ENCODE data around the gene ARSD.
A peak's percentile ranks its signal among the peaks of the same experiment; 100 is the strongest.

The ARSD gene

GRCh38 chrX:2867206-2867605 lies 61.9 kb downstream of the ARSD start:
- no peak overlapping the region for H3K4me3 ChIP-seq (replicated peaks in 1 of 2; ENCODE audit: low read depth in 2 of 2, low read length in 2 of 2)
- DNase-seq (ENCODE audit: low read depth in 2 of 2), result no peak
- no peak for TF ChIP-seq CTCF (IDR thresholded peaks at IDR 0.05; ENCODE audit: low read depth, low read length)

- peak in 1 of 2 donors; percentile 12 for DNase-seq (ENCODE audit: low read depth in 2 of 2)
- no peak overlapping the region for H3K4me3 ChIP-seq (replicated peaks in 1 of 2; ENCODE audit: low read depth in 2 of 2, low read length in 2 of 2)
- TF ChIP-seq CTCF (IDR thresholded peaks at IDR 0.05; ENCODE audit: low read depth, low read length), result no peak
Observed at GRCh38 chrX:2863646-2864045, 65.5 kb downstream of the ARSD start.

- no peak for DNase-seq (ENCODE audit: low read depth in 2 of 2)
- no peak for TF ChIP-seq CTCF (IDR thresholded peaks at IDR 0.05; ENCODE audit: low read depth, low read length)
Observed at GRCh38 chrX:2862404-2862803, 66.7 kb downstream of the ARSD start.

GRCh38 chrX:2859197-2859797 lies 69.8 kb downstream of the ARSD start:
- no peak for DNase-seq (ENCODE audit: low read depth in 2 of 2)
- TF ChIP-seq CTCF (IDR thresholded peaks at IDR 0.05; ENCODE audit: low read depth, low read length), result no peak
- H3K4me3 ChIP-seq (replicated peaks in 1 of 2; ENCODE audit: low read depth in 2 of 2, low read length in 2 of 2), result no peak overlapping the region

More at GRCh38 chrX:2862404-2862803, 66.7 kb downstream of the ARSD start:
- H3K4me3 ChIP-seq (replicated peaks in 1 of 2; ENCODE audit: low read depth in 2 of 2, low read length in 2 of 2), result no peak overlapping the region

GRCh38 chrX:2857566-2857965 lies 71.6 kb downstream of the ARSD start:
- DNase-seq (ENCODE audit: low read depth in 2 of 2), result no peak
- H3K4me3 ChIP-seq (replicated peaks in 1 of 2; ENCODE audit: low read depth in 2 of 2, low read length in 2 of 2), result no peak overlapping the region
- TF ChIP-seq CTCF (IDR thresholded peaks at IDR 0.05; ENCODE audit: low read depth, low read length), result no peak

- no peak for DNase-seq (ENCODE audit: low read depth in 2 of 2)
- TF ChIP-seq CTCF (IDR thresholded peaks at IDR 0.05; ENCODE audit: low read depth, low read length), result no peak
- no peak overlapping the region for H3K4me3 ChIP-seq (replicated peaks in 1 of 2; ENCODE audit: low read depth in 2 of 2, low read length in 2 of 2)
Observed at GRCh38 chrX:2855761-2856160, 73.4 kb downstream of the ARSD start.

- TF ChIP-seq CTCF (IDR thresholded peaks at IDR 0.05; ENCODE audit: low read depth, low read length), result no peak
- no peak overlapping the region for H3K4me3 ChIP-seq (replicated peaks in 1 of 2; ENCODE audit: low read depth in 2 of 2, low read length in 2 of 2)
- no peak for DNase-seq (ENCODE audit: low read depth in 2 of 2)
Observed at GRCh38 chrX:2854918-2855317, 74.2 kb downstream of the ARSD start.
